HFF-Myc (cell line): Measurements from ENCODE around the gene PARD6G.

Experiments used
- DNase-seq: peaks from one replicate; pipeline ENCODE4 v3.0.0-alpha.2; 2011; ENCODE audit warnings: low read depth; ENCODE audit errors: extremely low read depth
- H3K4me3 ChIP-seq: replicated peaks from 2 replicates; pipeline ENCODE4 v1.5.1; 2011; ENCODE audit warnings: low read depth, mild to moderate bottlenecking, control low read depth, low read length
- TF ChIP-seq, protein P1 (sequence below): IDR thresholded peaks from 2 replicates; pipeline ENCODE4 v1.5.1; 2012; ENCODE audit warnings: mild to moderate bottlenecking, low read depth, low read length, control low read depth; ENCODE audit errors: missing control alignments

The PARD6G gene

DNA sequence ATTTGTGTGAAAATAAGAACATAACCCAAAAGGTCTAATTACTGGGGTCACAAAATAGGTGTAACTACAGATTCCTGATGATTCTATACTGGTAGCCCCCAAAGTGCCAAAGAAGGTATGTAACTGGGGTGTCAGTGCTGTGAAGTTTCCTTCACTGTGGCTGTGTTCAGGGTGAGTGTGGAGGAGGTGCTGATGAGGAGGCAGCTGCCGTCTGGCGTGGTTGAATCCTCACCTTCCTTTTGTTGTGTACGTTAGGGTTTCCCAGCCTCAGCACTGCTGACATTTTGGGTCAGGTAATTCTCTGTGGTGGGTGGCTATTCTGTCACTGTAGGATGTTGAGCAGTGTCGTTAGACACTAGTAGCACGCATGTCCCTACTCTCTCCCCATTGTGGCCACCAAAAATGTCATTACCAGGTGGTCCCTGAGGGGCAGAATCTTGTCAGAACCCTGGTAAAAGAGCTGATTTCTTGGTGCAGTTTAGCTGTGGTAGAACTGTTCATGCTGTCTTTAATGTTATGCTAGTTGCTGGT is 106.8 kb downstream of the PARD6G start:
- H3K4me3 ChIP-seq, result no peak overlapping the region
- TF ChIP-seq, protein P1, sequence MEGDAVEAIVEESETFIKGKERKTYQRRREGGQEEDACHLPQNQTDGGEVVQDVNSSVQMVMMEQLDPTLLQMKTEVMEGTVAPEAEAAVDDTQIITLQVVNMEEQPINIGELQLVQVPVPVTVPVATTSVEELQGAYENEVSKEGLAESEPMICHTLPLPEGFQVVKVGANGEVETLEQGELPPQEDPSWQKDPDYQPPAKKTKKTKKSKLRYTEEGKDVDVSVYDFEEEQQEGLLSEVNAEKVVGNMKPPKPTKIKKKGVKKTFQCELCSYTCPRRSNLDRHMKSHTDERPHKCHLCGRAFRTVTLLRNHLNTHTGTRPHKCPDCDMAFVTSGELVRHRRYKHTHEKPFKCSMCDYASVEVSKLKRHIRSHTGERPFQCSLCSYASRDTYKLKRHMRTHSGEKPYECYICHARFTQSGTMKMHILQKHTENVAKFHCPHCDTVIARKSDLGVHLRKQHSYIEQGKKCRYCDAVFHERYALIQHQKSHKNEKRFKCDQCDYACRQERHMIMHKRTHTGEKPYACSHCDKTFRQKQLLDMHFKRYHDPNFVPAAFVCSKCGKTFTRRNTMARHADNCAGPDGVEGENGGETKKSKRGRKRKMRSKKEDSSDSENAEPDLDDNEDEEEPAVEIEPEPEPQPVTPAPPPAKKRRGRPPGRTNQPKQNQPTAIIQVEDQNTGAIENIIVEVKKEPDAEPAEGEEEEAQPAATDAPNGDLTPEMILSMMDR, result no peak
- no peak for DNase-seq

DNA sequence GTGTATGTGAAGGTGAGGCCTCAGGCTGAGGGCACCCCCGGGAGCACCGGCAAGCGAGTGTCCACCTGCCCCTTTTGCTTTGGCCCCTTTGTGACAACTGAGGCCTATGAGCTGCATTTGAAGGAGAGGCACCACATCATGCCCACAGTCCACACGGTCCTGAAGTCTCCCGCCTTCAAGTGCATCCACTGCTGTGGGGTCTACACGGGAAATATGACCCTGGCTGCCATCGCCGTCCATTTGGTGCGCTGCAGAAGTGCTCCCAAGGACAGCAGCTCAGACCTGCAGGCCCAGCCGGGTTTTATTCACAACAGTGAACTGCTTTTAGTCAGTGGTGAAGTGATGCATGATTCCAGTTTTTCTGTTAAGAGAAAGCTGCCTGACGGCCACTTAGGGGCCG is 109.3 kb downstream of the PARD6G start:
- TF ChIP-seq, protein P1, result no peak
- no peak for DNase-seq
- H3K4me3 ChIP-seq, result no peak overlapping the region

DNA sequence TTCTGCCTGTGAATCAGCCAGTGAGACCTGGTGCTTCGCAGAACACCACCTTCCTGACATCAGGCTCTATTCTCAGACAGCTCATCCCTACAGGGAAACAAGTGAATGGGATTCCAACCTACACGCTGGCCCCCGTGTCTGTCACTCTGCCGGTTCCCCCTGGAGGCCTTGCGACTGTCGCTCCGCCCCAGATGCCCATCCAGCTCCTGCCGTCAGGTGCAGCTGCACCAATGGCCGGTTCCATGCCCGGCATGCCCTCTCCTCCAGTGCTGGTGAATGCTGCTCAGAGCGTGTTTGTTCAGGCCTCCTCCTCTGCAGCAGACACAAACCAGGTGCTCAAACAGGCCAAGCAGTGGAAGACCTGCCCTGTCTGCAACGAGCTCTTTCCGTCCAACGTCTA is 110.2 kb downstream of the PARD6G start:
- DNase-seq, result no peak
- H3K4me3 ChIP-seq, result no peak overlapping the region
- TF ChIP-seq, protein P1, result no peak

DNA sequence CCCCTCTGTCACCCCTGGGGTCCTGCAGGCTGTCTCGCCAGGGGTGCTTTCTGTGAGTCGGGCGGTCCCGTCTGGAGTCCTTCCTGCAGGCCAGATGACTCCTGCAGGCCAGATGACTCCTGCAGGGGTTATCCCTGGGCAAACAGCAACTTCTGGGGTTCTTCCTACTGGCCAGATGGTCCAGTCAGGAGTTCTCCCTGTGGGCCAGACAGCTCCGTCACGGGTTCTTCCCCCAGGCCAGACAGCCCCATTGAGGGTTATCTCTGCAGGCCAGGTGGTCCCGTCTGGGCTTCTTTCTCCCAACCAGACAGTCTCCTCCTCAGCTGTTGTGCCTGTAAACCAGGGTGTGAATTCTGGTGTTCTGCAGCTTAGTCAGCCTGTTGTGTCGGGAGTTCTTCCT is 110.6 kb downstream of the PARD6G start:
- DNase-seq, result no peak
- TF ChIP-seq, protein P1, result no peak
- H3K4me3 ChIP-seq, result no peak overlapping the region

DNA sequence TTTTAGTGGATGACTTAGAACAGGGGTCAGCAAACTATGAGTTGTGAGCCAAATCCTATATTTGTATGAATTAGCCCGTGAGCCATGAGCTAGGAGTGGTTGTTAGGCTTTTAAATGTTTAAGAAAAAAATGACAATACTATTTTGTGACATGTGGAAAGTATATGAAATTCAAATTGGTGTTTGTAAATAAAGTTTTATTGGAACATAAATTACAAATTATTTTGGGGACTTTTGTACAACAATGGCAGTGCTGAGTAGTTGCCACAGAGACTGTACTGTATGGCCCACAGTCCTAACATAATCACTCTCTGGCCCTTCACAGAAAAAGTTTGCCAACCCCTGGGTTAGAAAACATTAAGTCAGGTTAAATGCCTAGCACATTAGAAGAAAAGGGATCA is 112.2 kb downstream of the PARD6G start:
- no peak for DNase-seq
- TF ChIP-seq, protein P1, result no peak
- no peak overlapping the region for H3K4me3 ChIP-seq

DNA sequence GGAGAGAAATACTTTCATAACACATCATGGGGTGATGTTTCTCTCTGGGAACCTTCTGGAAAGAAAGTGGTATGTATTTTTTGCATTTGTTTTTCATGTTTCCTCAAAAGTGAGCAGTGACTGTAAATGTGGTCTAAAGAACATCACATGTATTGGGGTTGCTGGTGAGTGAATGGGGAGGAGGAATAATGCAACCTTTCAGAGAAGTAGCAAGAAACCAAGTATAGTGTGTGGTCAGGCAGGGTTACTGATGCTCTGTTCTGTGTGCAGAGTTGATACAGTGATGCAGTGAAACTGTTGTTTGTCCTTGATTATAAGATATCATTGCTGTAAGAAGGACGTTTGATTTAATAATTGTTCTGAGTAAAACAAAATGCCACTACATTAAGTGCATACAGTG is 114.2 kb downstream of the PARD6G start:
- no peak overlapping the region for H3K4me3 ChIP-seq
- TF ChIP-seq, protein P1, result no peak
- no peak for DNase-seq

DNA sequence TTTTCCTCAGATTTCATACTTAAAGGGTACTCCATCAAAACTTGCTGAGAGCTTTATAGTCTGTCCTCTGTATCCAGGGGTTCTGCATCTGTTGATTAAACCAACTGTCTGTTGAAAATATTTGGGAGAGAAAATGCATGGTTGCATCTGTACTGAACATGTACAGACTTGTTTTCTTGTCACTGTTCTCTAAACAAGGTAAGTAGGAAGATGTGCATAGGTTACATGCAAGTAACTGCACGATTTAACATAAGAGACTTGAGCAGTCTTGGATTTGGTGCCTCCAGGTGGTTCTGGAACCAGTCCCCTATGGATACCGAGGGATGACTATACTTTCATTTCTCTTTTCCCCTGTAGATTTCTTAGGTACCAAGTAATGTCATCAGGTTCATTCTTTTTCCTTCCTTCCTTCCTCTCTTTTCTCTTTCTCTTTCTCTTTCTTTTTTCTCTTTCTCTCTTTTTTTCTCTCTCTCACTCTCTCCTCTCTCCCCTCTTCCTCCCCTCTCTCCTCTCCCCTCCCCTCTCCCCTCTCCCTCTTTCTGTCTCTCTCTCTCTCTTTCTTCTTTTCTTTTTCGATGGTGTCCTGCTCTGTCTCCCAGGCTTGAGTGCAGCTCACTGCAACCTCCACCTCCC is 115.0 kb downstream of the PARD6G start:
- TF ChIP-seq, protein P1, result no peak
- H3K4me3 ChIP-seq, result no peak overlapping the region

More for the DNA sequence above, 115.0 kb downstream of the PARD6G start:
- no peak for DNase-seq
